Measurements from ENCODE around the gene CFAP97. TPM values are rescaled to one million over a fixed set of nuclear protein-coding genes. Genes with fewer than 3 reads are reported as not detected.
"Not testable (repeated sequence)": the region's sequence is repeated elsewhere in the genome, so short reads cannot be mapped to it uniquely, and the experiment has no call there.

Gene CFAP97
- polyA plus RNA-seq, 10 donors: 22.4 to 40.9 (median 28.8) TPM

DNA sequence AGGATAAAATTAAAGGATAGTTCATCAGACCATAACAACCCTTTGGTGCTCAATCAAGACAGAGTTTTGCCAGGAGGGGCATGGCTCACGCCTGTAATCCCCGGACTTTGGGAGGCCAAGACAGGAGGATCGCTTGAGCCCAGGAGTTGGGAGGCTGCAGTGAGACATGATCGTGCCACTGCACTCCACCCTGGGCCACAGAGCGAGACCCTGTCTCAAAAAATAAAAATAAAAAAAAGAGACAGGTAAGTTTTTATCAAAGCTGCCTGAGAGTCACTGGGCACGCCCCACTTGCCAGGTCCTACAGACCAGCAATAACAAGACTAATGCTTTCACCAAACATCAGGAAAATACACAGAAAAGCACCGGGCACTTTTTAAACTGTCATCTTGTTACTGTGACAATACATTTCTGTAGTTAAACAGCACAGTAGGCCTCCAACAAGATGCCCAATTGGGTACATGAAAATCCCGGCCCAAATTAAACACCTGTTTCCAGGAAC, 765 bp downstream of the CFAP97 start:
- DNase-seq: no peak

- peak in 1 of 3 donors; percentile 63 for DNase-seq
These were observed 1.5 kb downstream of the CFAP97 start for GRCh38 chr4:185201977-185202962.

GRCh38 chr4:185198189-185198588, 5.6 kb downstream of the CFAP97 start:
- not testable (repeated sequence) for DNase-seq

DNA sequence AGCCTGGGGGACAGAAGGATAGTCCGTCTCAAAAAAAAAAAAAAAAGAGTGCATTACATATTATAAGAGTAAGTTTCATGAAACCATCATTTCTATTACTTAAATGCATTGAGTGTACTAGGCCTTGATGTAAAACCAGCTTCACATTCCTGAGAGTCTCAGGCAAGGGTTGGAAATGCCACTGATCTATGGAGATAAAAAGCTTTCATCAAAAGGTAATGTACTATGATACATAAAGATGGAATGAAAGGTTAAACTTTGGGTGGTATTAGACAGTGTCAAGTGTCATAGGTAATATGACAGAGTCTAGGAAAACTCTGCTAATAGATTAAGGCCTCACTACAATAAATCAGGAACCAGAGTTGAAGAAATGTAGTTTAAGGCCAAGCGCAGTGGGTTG, 7.4 kb downstream of the CFAP97 start:
- no peak for DNase-seq

- DNase-seq: no peak
These were observed 8.6 kb downstream of the CFAP97 start for GRCh38 chr4:185194924-185195888.

DNA sequence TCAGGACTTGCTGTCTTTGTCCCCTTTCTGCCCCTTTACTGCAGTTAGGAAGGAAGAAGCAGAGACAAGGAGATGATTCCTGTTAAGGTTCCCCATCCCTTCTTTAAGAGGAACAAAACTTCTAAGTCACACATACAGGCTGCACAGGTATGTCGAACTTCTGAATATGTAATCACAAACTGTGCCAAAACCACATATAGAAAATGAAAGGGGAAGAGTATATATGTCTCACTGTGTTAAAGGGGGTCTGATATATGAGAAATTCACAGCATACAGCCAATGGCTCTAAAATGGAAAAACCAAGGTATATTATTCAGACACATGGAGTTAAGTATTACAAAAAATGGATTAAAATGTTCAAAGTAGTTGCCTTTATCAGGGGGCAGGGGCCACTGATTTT, 11.7 kb downstream of the CFAP97 start:
- no peak for DNase-seq

GRCh38 chr4:185190306-185190856, 13.4 kb downstream of the CFAP97 start:
- no peak for DNase-seq

DNA sequence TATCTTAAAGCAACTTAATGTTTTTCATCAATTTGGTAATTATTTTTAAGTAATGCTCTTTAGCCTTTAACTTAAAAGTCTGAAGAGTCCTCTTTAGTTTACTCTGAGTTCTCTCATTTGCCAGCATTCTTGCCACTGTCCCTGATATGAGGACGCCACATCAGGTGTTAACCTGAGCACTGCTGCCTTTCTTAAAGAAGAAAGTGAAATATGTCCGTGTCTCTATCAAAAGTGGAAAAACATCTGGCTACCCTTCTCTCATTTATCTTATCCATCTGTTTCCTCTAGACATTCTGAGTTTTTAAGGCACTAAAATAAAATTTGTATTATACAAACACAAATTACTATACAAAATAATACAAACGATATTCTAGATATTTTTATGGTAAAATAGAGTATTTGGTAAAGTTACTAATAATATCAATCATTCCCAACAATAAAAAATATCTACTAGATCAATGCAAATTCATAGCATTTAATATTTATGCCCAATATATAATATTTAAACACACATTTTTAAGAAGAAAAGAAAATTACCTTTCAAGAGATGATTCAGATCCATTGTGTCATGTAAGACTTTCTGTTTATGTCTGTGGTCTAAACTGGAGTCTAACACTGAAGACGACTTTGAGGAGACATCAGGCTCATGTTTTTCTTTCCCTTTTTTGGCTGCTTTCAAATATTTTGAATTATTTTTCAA, 14.0 kb downstream of the CFAP97 start:
- no peak for DNase-seq

DNA sequence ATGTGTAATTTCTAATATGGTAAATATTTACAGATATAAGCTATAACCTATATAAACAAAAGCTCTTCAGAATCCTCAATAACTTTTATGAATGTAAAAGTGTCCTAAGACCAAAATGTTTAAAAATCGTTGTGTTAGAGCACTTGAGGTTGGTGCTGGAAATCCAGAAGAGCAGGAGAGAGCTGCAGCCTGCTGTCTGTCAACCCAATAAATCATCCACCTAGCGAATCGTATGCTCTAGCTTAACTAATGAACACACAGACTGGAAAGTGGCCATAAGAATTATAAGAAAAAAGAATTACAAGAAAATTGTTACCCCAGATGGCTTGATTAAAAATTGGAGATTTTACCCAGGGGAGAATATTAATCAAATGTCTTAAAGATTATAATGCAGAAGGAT, 17.0 kb downstream of the CFAP97 start:
- DNase-seq: no peak

DNA sequence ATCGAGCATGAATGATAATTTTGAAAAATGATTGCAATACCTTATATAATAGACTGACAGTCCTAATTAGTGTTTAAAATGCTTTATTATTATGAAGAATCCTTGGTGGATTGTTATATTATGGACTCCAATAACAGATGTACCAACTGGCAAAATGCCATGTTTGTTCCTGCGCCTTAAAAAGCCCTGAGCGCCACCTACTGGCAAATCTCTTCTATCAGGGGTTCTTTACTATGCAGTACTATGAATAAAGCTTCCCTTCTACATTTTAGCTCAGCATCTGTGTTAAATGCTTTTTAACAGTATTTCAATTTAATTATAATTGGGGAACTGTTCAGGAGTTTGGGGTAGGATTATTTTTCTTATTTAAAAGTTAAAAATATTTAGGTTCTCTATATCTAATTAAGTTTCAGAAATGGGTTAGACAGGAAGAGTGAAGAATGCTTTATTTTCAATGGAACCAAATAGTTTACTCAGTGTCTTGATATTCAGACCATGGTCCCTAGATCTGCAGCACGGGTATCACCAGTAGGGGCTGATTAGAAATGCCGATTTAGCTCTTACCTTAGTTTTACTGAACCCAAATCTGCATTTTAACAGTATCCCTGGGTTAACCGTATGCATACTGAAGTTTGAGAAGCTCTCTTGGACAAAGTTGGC, 20.0 kb downstream of the CFAP97 start:
- DNase-seq: peak; percentile 87 to 93 (median 92)

DNA sequence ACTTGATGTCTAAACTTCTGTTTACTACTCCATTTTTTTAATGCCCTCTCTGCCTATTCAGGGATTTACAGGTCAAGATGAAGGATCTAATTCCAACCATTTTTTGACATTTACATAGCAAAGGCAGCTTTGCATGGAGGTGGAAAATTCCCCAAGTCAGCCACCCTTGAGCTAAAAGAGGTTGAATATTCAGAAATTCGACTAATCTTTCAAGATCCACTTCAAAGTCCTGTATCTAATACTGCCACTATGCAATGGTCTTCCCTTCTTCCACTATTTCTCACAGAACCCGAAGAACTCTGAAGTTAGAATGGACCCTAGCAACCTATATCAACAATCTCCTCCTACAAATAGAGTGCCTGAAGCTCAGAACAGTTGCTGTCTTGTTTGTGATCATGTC, 21.6 kb downstream of the CFAP97 start:
- DNase-seq: no peak

DNA sequence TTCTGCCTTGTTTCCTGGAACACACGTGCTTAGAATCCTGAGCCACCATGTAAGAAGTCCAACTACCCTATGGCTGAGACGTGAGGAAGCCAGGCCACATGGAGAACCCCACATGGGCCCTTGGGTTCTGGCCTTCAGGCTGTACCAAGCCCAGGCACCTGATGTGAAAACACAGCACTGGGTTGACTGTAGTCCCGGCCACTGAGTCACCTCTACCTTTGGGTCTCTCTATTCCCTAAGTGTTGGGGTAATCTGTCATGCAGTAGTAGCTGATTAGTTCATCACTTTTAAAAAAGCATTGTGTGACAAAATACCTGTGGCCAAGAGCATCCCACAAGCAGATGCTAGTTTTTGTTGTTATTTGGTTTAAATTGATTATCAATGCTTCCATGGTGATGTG, 24.3 kb downstream of the CFAP97 start:
- DNase-seq: no peak

GRCh38 chr4:185171373-185172071, 32.3 kb downstream of the CFAP97 start:
- DNase-seq: no peak

GRCh38 chr4:185167234-185167633, 36.6 kb downstream of the CFAP97 start:
- no peak for DNase-seq

DNA sequence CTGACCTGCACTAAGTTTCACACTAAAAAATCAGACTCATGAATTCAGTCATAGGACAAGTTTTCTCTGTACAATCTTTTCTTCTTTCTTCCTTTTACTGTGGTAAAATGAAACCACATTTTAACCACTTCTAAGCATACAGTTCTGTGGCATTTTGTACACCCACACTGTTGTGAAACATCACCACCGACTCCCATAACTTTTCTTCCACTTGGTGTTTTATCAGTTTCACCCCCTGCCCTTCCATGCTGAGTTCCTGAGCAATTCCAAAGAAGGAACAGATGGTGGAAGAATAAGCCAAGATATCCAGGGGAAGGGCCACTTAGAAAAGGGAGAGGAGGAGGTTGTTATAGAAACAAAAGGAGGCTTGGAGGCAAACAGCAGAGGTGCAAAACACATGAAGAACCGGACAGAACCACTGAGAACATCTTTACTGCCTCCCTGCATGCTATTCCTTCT, 38.2 kb downstream of the CFAP97 start:
- DNase-seq: peak in 2 of 3 donors; percentile 25 to 43

DNA sequence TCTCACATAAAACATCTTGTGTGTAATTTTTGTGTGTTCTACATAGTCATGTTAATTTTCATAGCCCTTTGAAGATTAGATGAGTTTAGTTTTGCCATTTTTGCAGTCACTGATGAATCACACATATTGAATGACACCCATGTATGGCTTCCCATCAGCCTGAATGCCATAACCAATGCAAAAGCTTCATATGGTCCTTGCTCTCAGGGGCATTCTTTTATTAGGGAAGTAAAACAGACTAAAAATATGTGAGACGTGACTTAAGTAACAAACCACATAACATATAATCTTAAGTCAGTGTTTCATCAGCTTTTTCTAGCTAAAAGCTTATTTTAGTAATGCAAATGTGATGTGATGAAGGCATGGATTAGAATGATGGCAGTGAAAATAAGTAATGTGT, 52.5 kb downstream of the CFAP97 start:
- DNase-seq: no peak

DNA sequence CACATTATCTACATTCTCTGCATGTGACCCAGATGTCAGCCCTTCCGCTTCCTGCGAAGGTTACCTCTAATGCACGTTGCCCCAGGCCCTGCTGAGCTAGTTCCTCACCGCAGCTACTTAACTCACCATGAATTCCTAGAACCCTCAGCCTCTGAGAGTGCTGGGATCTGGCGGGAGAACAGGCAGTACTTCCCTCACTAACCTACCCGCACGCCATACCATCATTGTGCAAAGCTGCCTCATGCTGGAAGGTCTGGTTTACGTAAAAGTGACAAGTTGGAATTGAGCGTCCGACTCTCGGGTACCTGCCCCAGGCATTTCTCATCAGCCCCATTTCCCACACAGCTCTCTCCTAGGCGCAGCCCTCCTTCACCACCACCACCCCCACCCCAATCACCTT, 54.4 kb downstream of the CFAP97 start:
- no peak for DNase-seq

DNA sequence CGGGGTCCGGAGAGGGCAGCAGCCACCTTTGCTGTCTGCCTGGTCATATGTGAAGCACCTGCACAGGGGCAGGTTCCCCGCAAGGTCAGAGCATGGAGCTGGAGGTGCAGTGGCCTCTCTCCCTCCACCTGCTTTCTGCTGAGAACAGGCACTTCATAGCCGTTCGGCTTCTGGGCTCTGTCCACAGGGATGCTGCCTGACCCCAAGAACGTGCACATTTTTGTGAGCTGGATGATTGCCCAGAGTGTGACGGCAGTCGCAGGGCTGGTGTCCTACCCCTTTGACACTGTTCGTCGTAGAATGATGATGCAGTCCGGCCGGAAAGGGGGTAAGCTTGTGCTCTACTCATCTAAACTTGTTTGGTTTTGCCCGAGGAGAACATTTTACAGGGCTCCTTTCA, 58.2 kb downstream of the CFAP97 start:
- no peak for DNase-seq

DNA sequence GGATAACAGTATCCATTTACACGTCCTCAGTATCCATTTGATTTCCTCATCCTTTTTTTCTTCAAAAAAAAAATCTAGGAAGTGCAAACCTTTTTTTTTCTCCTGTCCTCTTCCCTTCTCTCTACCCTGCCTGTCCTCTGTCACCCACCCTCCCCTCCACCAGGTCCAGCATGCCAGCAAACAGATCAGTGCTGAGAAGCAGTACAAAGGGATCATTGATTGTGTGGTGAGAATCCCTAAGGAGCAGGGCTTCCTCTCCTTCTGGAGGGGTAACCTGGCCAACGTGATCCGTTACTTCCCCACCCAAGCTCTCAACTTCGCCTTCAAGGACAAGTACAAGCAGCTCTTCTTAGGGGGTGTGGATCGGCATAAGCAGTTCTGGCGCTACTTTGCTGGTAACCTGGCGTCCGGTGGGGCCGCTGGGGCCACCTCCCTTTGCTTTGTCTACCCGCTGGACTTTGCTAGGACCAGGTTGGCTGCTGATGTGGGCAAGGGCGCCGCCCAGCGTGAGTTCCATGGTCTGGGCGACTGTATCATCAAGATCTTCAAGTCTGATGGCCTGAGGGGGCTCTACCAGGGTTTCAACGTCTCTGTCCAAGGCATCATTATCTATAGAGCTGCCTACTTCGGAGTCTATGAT, 59.1 kb downstream of the CFAP97 start:
- no peak for DNase-seq
